Activated CD4-positive, alpha-beta T cell treated with anti-CD3 and anti-CD28 coated beads, Interleukin-2, amount 50 U/mL, for 48 hours (primary cell): Measurements from ENCODE around the gene PDLIM5.
A peak's percentile ranks its signal among the peaks of the same experiment; 100 is the strongest.
"Not testable (repeated sequence)": the region's sequence is repeated elsewhere in the genome, so short reads cannot be mapped to it uniquely, and the experiment has no call there.

Source experiments
- DNase-seq, 2 experiments: peaks; one replicate each; pipeline ENCODE4 v3.0.0-alpha.2; 2020

Gene PDLIM5

GRCh38 chr4:94498502-94498901, 46.8 kb downstream of the PDLIM5 start:
- no peak for DNase-seq

GRCh38 chr4:94500685-94501084, 48.9 kb downstream of the PDLIM5 start:
- DNase-seq = no peak

GRCh38 chr4:94504545-94504944, 52.8 kb downstream of the PDLIM5 start:
- no peak for DNase-seq

GRCh38 chr4:94506822-94507221, 55.1 kb downstream of the PDLIM5 start:
- no peak for DNase-seq

GRCh38 chr4:94507281-94507680, 55.5 kb downstream of the PDLIM5 start:
- no peak for DNase-seq

- DNase-seq = peak in 1 of 2 experiments; percentile 0
These were observed 56.0 kb downstream of the PDLIM5 start for GRCh38 chr4:94507708-94508107.

- DNase-seq = no peak
These were observed 56.6 kb downstream of the PDLIM5 start for GRCh38 chr4:94508296-94508695.

- no peak for DNase-seq
These were observed 57.1 kb downstream of the PDLIM5 start for GRCh38 chr4:94508806-94509205.

- DNase-seq = no peak
These were observed 59.8 kb downstream of the PDLIM5 start for GRCh38 chr4:94511591-94511990.

GRCh38 chr4:94513532-94513931, 61.8 kb downstream of the PDLIM5 start:
- DNase-seq = not testable (repeated sequence)

- no peak for DNase-seq
These were observed 63.6 kb downstream of the PDLIM5 start for GRCh38 chr4:94515365-94515764.

- no peak for DNase-seq
These were observed 64.3 kb downstream of the PDLIM5 start for GRCh38 chr4:94516067-94516466.

- no peak for DNase-seq
These were observed 65.3 kb downstream of the PDLIM5 start for GRCh38 chr4:94516999-94517398.

GRCh38 chr4:94517492-94517891, 65.8 kb downstream of the PDLIM5 start:
- no peak for DNase-seq

- DNase-seq = no peak
These were observed 67.3 kb downstream of the PDLIM5 start for GRCh38 chr4:94519019-94519418.

- DNase-seq = no peak
These were observed 68.4 kb downstream of the PDLIM5 start for GRCh38 chr4:94519925-94520789.

GRCh38 chr4:94523033-94523580, 71.4 kb downstream of the PDLIM5 start:
- no peak for DNase-seq

GRCh38 chr4:94523617-94524016, 71.9 kb downstream of the PDLIM5 start:
- DNase-seq = no peak

GRCh38 chr4:94525993-94526728, 74.4 kb downstream of the PDLIM5 start:
- DNase-seq = no peak

GRCh38 chr4:94527556-94528233, 76.0 kb downstream of the PDLIM5 start:
- no peak for DNase-seq

- no peak for DNase-seq
These were observed 77.2 kb downstream of the PDLIM5 start for GRCh38 chr4:94528792-94529451.

- DNase-seq = no peak
These were observed 78.3 kb downstream of the PDLIM5 start for GRCh38 chr4:94530073-94530472.
